ENCODE measurements around the gene PLD1.

DNA sequence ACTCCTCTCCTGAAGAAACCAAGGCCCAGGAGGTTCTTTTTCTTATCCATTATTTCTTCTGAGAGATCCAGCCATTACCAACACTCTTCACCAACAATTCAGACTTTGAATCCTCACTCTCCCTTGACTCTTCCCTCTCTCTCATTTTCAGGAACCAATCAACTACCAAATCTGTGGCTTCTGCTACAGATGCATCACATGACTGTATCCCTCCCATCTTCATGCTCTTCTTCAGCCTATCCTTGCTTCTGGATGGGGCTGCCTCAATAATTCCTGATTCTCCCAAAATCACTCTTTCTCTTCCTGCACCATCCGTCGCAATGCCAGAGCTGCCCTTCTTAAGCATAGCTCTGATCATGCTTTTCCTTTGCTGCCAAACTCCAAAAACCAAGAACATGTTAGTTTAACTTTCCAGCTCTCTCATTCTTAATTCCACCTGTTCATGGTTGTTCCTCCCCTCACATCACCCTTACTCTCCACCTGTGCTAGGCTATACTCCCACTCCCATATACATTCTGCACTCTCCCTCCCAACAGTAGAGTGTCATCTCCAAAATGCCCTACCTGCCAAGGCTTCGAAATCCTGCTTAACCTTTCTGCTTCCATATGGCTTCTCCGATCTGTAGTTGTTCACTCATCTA is 13.5 kb downstream of the PLD1 start:
- TF ChIP-seq, protein P1, sequence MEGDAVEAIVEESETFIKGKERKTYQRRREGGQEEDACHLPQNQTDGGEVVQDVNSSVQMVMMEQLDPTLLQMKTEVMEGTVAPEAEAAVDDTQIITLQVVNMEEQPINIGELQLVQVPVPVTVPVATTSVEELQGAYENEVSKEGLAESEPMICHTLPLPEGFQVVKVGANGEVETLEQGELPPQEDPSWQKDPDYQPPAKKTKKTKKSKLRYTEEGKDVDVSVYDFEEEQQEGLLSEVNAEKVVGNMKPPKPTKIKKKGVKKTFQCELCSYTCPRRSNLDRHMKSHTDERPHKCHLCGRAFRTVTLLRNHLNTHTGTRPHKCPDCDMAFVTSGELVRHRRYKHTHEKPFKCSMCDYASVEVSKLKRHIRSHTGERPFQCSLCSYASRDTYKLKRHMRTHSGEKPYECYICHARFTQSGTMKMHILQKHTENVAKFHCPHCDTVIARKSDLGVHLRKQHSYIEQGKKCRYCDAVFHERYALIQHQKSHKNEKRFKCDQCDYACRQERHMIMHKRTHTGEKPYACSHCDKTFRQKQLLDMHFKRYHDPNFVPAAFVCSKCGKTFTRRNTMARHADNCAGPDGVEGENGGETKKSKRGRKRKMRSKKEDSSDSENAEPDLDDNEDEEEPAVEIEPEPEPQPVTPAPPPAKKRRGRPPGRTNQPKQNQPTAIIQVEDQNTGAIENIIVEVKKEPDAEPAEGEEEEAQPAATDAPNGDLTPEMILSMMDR (IDR thresholded peaks at IDR 0.05 in 8 of 11, conservative IDR thresholded peaks at IDR 0.05 in 3 of 11): no peak
- no peak for TF ChIP-seq POLR2A (IDR thresholded peaks at IDR 0.05)
